SU-DHL-6 (cell line): ENCODE data around the gene CENPE.

ENCODE experiments used
- H2AFZ ChIP-seq: fragments of 200-600 bp; sonication (generic); 2 replicates; pipeline ENCODE4 v1.6.1; 2014; ENCODE audit warnings: low read depth, mild to moderate bottlenecking, moderate library complexity, mixed read lengths, antibody characterized with exemption, low read length; ENCODE audit not compliant: severe bottlenecking
- H3F3A ChIP-seq: fragments of 200-600 bp; shearing (Covaris generic); 2 replicates; pipeline ENCODE4 v1.6.0; 2016; ENCODE audit warnings: antibody characterized with exemption, mild to moderate bottlenecking; ENCODE audit not compliant: insufficient read depth
- H3K27ac ChIP-seq: fragments of 200-600 bp; sonication (generic); 2 replicates; pipeline ENCODE4 v1.5.1; 2016; ENCODE audit warnings: low read depth, mild to moderate bottlenecking, low read length, moderate library complexity, mixed read lengths
- H3K27me3 ChIP-seq: fragments of 200-600 bp; sonication (generic), shearing (Covaris generic); 2 replicates; pipeline ENCODE4 v1.6.0; 2014; ENCODE audit warnings: mild to moderate bottlenecking, low read length
- H3K36me3 ChIP-seq: fragments of 200-600 bp; sonication (generic); 2 replicates; pipeline ENCODE4 v1.6.1; 2014; ENCODE audit warnings: mild to moderate bottlenecking, low read length, mixed read lengths
- H3K4me2 ChIP-seq: fragments of 300-600, 200-600 bp; shearing (Covaris generic), sonication (generic); 2 replicates; pipeline ENCODE4 v1.6.0; 2014; ENCODE audit warnings: low read length, low read depth, mild to moderate bottlenecking; ENCODE audit not compliant: poor library complexity, severe bottlenecking
- H3K4me3 ChIP-seq: fragments of 200-600 bp; sonication (generic); 2 replicates; pipeline ENCODE4 v1.5.1; 2014; ENCODE audit warnings: antibody characterized with exemption, low read length, mild to moderate bottlenecking, mixed read lengths; ENCODE audit not compliant: insufficient read depth, poor library complexity, severe bottlenecking
- H3K79me2 ChIP-seq: fragments of 200-600 bp; sonication (generic); 2 replicates; pipeline ENCODE4 v1.6.1; 2014; ENCODE audit warnings: mild to moderate bottlenecking, low read length, moderate library complexity; ENCODE audit not compliant: insufficient read depth
- H3K9ac ChIP-seq: fragments of 200-600 bp; sonication (generic); 2 replicates; pipeline ENCODE4 v1.7.0; 2014; ENCODE audit warnings: mild to moderate bottlenecking, low read length
- H3K9me2 ChIP-seq: fragments of 200-600 bp; sonication (generic); replicated peaks from 2 replicates; pipeline ENCODE4 v1.6.1; 2014; ENCODE audit warnings: low read length; ENCODE audit not compliant: insufficient read depth
- H3K9me3 ChIP-seq: fragments of 200-600 bp; sonication (generic); 2 replicates; pipeline ENCODE4 v1.6.1; 2014; ENCODE audit warnings: low read length, mixed read lengths; ENCODE audit not compliant: insufficient read depth
- H4K20me1 ChIP-seq: fragments of 200-600 bp; sonication (generic); 2 replicates; pipeline ENCODE4 v1.6.1; 2014; ENCODE audit warnings: low read depth, mild to moderate bottlenecking, antibody characterized with exemption, low read length, moderate library complexity, mixed read lengths
- CTCF ChIP-seq: fragments of 200-600 bp; sonication (generic); IDR thresholded peaks from one replicate; pipeline ENCODE4 v1.5.1; 2017; ENCODE audit warnings: antibody characterized with exemption, mild to moderate bottlenecking, low read length, moderate library complexity; ENCODE audit not compliant: insufficient read depth, poor library complexity, severe bottlenecking
- EZH2phosphoT487 ChIP-seq: fragments of 200-600 bp; sonication (generic), shearing (Covaris generic); conservative IDR thresholded peaks from 2 replicates; pipeline ENCODE4 v1.6.1; 2018; ENCODE audit warnings: mild to moderate bottlenecking, antibody characterized with exemption, low read length, moderate library complexity, mixed read lengths

CENPE gene

GRCh38 chr4:103067841-103068547 is 130.1 kb downstream of the CENPE start:
- H4K20me1 ChIP-seq, result no peaks in the 10 kb centered on the region
- no peaks in the 10 kb centered on the region for H3F3A ChIP-seq
- no peak overlapping the region for H3K4me2 ChIP-seq
- peaks cover 21% of the 10 kb centered on the region for H3K79me2 ChIP-seq
- no peak overlapping the region for H2AFZ ChIP-seq
- H3K9ac ChIP-seq, result no peak overlapping the region
- no peaks in the 10 kb centered on the region for H3K9me3 ChIP-seq
- H3K9me2 ChIP-seq, result no peaks in the 10 kb centered on the region
- no peak overlapping the region for H3K4me3 ChIP-seq
- TF ChIP-seq CTCF (no peak), EZH2phosphoT487 (no peak)
- H3K27me3 ChIP-seq, result no peaks in the 10 kb centered on the region
- no peaks in the 10 kb centered on the region; the same call in 1 of the 2 replicates for H3K36me3 ChIP-seq
- H3K27ac ChIP-seq, result no peak overlapping the region

GRCh38 chr4:103060453-103061148 is 137.5 kb downstream of the CENPE start:
- no peaks in the 10 kb centered on the region for H3K9me3 ChIP-seq
- no peaks in the 10 kb centered on the region; the same call in 1 of the 2 replicates for H3K36me3 ChIP-seq
- no peaks in the 10 kb centered on the region for H3K27me3 ChIP-seq
- no peaks in the 10 kb centered on the region for H3K79me2 ChIP-seq
- no peaks in the 10 kb centered on the region for H4K20me1 ChIP-seq
- H3K9me2 ChIP-seq, result no peaks in the 10 kb centered on the region
- H3K9ac ChIP-seq, result no peak overlapping the region
- TF ChIP-seq CTCF (no peak), EZH2phosphoT487 (no peak)
- no peak overlapping the region for H3K27ac ChIP-seq
- H3K4me3 ChIP-seq, result no peak overlapping the region
- no peak overlapping the region for H3K4me2 ChIP-seq
- no peaks in the 10 kb centered on the region for H3F3A ChIP-seq
- no peak overlapping the region for H2AFZ ChIP-seq
